NK-92 treated with Interleukin-12 subunit alpha and Interleukin-12 subunit beta, amount 100 ng/mL, for 24 hours (cell line): Measurements from ENCODE around the gene IL9R.
"Not testable (repeated sequence)": the region's sequence is repeated elsewhere in the genome, so short reads cannot be mapped to it uniquely, and the experiment has no call there.

ENCODE experiments used
- DNase-seq: peaks from one replicate; lab custom pipeline; 2025; lab: John Stamatoyannopoulos, UW

IL9R gene

GRCh38 chrX:155998761-155999510 is 1.4 kb downstream of the IL9R start:
- DNase-seq, result no peak

GRCh38 chrX:155999751-156000150 is 2.3 kb downstream of the IL9R start:
- not testable (repeated sequence) for DNase-seq

GRCh38 chrX:156000361-156000926 is 2.9 kb downstream of the IL9R start:
- no peak for DNase-seq

- no peak for DNase-seq
Observed at GRCh38 chrX:156001001-156001666, 3.6 kb downstream of the IL9R start.

GRCh38 chrX:156001667-156002021 is 4.1 kb downstream of the IL9R start:
- DNase-seq, result no peak

GRCh38 chrX:156002507-156002906 is 5.0 kb downstream of the IL9R start:
- DNase-seq, result no peak

- no peak for DNase-seq
Observed at GRCh38 chrX:156003486-156004185, 6.1 kb downstream of the IL9R start.

GRCh38 chrX:156004256-156004655 is 6.8 kb downstream of the IL9R start:
- DNase-seq, result no peak

GRCh38 chrX:156004740-156005139 is 7.2 kb downstream of the IL9R start:
- DNase-seq, result no peak

- DNase-seq, result no peak
Observed at GRCh38 chrX:156005144-156005543, 7.6 kb downstream of the IL9R start.

GRCh38 chrX:156006468-156006867 is 9.0 kb downstream of the IL9R start:
- DNase-seq, result not testable (repeated sequence)

- not testable (repeated sequence) for DNase-seq
Observed at GRCh38 chrX:156008379-156008778, 10.9 kb downstream of the IL9R start.

- DNase-seq, result no peak
Observed at GRCh38 chrX:156008915-156009314, 11.4 kb downstream of the IL9R start.

GRCh38 chrX:156009691-156010090 is 12.2 kb downstream of the IL9R start:
- not testable (repeated sequence) for DNase-seq

- DNase-seq, result not testable (repeated sequence)
Observed at GRCh38 chrX:156013286-156013953, 15.9 kb downstream of the IL9R start.

- not testable (repeated sequence) for DNase-seq
Observed at GRCh38 chrX:156019846-156020245, 22.4 kb downstream of the IL9R start.

GRCh38 chrX:156023002-156023401 is 25.5 kb downstream of the IL9R start:
- not testable (repeated sequence) for DNase-seq

- not testable (repeated sequence) for DNase-seq
Observed at GRCh38 chrX:156024949-156025492, 27.5 kb downstream of the IL9R start.

- not testable (repeated sequence) for DNase-seq
Observed at GRCh38 chrX:156028653-156029237, 31.2 kb downstream of the IL9R start.

GRCh38 chrX:156029296-156029695 is 31.8 kb downstream of the IL9R start:
- DNase-seq, result not testable (repeated sequence)

- not testable (repeated sequence) for DNase-seq
Observed at GRCh38 chrX:156029707-156030442, 32.4 kb downstream of the IL9R start.
